ENCODE data around the gene PCLO.
A peak's percentile ranks its signal among the peaks of the same experiment; 100 is the strongest.
"Not testable (repeated sequence)": the region's sequence is repeated elsewhere in the genome, so short reads cannot be mapped to it uniquely, and the experiment has no call there.

Gene PCLO

DNA sequence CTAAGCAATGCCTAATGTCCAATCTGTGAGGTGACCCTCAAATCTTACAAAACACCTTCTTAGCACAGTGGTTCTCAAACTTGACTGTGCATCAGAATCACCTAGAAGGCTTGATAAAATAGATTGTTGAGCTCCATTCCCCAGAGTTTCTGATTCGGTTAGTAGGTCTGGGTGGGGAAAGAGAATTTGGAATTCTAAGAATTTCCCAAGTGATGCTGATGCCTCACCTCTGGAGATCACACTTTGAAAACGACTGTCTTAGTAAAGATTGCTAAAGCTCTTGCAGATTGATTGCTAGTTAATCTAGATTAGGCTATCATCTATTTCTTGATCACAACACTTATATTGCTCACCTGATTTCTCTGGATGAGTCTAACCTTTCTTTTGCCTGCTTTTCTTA is 126.6 kb downstream of the PCLO start:
- no peak for DNase-seq

DNA sequence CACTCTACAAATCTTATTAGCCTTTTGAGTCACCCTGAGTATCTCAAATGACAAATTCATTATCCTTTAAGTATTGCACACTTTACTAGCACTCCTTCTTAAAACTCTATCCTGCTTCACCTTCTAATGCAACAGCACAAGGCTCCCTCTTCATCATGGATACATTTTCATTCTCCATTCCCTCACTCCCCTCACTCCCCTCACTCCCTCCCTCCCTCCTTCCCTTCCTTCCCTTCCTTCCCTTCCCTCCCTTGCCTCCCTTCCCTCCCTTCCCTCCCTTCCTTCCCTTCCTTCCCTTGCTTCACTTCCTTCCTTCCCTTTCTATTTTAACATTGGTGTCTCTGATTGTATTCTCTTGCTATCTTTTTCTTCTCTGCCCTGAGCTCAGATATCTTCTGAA is 130.5 kb downstream of the PCLO start:
- DNase-seq, result no peak

DNA sequence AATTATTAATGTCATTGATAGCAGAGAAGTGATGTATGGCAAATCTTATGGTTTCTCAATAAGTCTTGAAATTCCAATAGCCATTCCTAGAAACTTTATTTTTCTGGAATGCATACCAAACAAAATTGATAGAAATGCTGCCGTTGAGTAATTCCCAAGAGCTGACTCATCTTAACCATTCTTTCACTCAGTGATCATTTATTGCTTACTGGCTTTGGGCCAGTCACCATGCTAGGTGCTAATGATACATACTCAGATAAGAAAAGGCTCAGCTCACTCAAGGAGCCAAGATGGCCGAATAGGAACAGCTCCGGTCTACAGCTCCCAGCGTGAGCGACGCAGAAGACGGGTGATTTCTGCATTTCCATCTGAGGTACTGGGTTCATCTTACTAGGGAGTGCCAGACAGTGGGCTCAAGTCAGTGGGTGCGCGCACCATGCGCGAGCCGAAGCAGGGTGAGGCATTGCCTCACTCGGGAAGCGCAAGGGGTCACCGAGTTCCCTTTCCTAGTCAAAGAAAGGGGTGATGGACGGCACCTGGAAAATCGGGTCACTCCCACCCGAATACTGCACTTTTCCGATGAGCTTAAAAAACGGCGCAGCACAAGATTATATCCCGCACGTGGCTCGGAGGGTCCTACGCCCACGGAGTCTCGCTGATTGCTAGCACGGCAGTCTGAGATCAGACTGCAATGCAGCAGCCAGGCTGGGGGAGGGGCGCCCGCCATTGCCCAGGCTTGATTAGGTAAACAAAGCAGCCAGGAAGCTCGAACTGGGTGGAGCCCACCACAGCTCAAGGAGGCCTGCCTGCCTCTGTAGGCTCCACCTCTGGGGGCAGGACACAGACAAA is 138.6 kb downstream of the PCLO start:
- not testable (repeated sequence) for DNase-seq

DNA sequence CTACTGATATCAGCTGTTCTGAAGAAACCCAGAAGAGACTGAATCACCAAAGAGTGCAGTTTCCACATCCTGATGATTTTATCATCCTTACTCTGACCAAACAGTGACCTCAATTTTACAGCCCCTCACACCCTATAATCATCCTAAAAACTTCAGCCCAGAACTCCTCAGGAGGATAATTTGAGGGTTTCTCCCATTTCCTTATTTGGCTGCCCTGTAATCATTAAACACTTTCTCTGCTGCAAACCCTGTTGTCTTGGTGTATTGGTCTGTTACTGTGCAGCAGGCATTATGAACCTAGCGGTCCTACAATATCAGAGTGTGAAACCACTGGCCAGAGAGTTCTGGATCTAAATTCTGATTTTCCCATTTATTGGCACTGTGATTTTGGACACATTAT is 141.7 kb downstream of the PCLO start:
- no peak for DNase-seq

DNA sequence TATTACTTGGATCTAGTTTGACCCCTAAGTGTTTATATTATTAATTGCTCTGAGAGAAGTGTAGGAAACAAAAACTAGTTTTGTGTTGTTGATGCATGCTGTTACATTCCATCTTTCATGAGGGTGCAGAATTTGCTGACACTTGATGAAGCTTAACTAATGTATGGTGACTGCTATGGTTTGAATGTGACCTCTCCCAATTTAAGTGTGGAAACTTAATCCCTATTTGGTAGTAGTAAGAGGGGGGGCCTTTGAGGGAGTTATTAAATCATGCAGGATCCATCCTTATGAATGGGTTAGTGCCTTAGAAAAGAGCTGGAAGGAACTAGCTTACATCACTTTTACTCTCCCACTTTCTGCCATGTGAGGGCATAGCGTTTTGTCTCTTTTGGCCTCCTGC is 142.5 kb downstream of the PCLO start:
- DNase-seq, result no peak

DNA sequence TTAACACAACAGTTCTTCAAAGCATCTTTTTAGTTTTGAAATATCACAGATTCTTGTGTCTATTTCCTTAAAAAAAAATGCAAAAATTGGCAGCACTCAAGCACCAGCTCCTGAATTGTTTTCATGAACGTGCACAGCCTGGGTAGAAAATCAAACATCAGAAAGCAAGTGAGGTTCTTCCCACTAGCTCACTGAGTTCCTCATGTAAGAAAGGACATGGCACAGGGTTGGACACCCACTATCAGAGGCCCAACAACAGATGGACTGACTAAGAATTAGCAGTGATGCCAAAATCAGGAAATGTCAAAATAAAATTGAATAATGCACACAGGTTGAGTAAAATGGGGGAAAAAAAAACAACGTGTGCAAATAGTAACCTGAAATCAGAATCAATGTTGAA is 146.8 kb downstream of the PCLO start:
- DNase-seq, result no peak

DNA sequence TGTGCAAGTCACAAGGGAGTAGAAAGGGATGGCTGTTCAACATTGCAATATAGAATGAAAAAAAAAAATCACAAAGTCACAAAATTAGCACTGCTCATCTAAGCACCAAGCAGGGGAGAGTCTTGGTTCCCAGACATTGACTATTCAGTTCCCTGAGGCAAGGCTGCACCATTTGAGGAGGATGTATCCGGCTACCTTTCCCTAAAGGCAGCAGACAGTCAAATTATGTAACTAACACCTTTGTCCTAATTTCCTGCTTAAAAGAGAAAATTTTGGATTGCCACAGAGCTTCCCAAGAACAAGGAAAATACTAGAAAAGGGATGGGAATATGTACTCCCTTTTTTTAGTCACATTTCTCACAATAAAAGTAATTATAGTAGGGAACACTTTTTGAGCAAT is 148.1 kb downstream of the PCLO start:
- no peak for DNase-seq

DNA sequence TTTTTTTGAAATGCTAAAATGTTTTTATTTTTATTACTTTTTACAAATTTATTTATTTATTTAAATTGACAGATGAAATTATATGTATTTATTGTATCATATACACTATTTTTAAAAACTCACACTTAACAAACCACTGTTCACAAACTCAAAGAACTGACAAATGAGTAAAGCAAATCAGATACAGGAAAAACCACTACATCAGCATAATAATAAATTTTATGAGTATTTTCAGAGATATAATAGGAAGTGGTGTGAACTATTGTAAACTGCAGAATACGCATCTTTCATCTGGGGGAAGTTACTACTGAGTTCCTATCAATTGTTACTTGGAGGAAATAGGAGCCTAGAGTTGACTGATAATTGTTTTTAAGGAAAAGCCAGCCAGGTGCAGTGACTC is 150.7 kb downstream of the PCLO start:
- no peak for DNase-seq

DNA sequence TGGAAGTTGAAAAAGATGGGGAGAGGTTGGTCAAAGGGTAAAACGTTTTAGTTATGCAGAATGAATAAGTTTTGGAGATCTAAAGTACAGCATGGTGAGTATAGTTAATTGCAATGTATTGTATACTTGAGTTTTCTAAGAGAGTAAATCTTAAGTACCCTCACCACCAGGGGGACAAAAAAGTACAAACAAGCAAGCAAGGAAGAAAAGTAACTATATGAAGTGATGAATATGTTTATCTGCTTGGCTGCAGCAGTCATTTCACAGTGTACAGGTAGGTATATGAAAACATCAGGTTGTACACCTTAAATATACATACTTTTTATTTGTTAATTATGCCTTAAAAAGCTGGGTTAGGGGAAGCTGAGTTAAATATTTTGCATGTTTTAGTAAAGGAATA is 157.3 kb downstream of the PCLO start:
- DNase-seq, result no peak

DNA sequence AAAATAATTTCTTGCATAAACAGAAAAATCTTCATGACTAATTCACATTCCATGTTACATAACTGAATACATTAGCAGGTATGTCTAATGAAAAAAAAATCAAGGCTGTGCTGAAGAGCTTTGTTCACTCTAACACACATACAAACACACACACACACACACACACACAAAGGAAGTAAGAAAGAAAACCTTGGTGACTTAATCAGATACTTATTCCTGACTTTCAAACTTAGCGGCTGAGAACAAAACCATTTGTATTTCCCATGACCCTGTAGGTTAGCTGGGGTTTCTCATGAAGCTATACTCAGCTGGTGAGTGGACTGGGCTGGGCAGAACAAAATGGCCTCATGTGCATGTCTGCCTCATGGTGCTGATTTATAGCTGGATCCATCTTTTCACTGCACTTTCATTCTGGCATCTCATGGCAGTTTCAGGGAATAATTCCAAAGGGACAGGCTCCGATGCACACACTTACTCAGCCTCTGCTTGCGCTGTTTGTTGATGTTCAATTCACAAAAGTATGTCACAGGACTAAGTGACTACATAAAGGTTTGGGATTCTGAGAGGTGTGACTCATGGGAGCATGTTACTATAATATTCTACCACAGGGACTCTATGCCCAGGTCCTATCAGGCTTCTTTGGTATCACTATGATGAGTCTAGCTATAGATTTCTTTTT is 161.2 kb downstream of the PCLO start:
- DNase-seq, result no peak

DNA sequence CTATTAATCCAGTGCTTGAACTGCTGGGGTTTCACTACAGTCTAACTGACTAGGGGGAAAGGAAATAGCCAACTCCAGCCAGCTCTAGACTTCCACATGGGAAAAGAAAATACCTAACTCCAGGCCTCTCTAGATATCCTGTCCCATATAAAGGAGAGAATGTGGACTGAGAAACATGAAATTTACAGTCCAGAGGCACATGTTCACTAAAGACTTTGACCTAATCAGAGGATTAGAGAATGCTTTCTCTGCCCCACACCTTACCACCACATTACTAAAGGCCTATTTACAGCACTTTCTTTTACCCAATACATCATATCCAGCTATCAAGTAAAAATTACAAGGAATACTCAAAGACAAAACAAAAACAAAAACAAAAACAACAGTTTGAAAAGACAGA is 164.2 kb downstream of the PCLO start:
- no peak for DNase-seq

DNA sequence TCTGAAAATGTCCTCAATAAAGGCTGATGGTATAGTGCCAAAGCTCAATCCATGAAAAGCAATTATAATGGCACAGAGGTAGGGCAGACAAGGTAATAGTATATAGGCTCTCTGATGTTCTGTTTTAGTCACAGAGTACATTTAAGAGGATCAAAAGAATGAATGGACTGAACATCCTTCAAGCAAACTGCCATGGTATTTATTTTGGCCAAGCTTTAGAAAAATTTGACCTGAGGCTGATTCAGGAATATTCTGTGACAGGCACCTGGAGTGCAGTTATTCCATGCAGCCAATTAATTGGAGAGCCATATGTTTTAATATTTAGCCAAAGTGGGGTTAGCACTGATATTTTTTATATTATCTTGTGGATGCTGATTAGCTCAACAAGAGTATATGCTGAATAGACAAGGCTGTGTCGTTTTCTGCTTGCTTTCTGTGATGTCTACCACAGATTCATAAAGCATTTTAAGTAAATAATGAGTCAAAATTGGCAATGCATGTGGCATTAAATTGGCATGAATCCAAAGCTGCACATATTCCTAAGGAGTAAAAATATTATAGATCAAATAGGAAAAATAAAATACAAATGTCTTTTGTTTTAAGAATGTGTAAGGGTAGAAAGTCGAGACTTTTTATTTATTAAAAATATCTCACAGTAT is 177.4 kb downstream of the PCLO start:
- peak; percentile 3 for DNase-seq

DNA sequence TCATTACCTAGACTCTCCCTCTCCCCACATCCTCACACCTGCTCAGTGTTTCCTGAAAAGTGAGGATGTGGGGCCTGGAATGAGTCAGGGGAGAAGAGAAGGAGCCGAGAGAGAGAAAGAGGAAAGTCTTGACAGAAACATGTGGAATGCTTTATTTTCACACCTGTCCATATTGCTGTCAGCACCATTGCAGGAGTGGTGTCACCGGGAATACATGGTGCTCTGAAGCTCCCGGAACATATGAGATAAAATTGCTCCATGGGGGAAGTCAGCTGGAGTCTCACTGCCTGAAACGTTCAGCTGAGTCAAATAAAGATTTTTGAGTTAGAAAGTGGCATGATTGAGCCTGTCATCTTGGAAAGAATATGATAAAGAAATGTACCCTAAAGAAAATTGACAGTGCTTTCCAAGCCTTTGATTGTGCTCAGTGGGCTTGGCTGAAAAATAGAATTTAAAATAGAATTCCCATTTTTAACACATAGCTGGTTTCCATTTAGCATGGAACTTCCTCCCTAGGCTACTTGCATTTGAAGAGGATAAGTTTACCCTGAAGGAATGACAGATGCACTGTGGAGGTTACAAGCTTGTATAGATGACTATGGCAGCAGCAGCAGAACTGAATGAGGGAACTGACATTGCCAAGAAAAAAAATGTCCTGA is 182.4 kb downstream of the PCLO start:
- no peak for DNase-seq

DNA sequence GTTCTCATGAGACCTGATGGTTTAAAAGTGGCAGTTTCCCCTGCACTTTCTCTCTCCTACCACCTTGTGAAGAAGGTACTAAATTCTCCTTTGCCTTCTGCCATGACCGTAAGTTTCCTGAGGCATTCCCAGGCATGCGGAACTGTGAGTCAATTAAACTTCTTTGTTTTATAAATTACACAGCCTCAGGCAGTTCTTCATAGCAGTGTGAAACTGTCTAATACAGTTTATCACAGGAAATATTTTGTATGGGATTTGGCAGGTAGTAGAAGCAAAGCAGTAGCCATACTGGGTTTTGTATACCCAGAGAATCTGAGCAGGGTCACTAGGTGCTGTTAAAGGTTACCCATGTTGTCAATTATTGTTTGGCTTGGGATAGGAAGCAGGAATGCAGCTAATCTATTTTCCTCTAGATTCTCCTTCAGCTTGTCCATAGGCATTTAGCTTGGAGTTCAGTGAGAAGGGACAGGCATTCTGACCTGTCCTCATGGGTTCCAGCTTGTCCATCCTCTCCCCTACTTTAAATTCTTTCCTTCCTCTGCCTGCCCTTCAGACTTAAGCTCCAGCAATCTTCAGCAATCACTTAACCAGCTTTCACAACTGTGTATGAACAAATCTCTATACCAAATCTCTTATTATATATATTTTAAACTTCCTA is 186.7 kb downstream of the PCLO start:
- DNase-seq, result no peak

DNA sequence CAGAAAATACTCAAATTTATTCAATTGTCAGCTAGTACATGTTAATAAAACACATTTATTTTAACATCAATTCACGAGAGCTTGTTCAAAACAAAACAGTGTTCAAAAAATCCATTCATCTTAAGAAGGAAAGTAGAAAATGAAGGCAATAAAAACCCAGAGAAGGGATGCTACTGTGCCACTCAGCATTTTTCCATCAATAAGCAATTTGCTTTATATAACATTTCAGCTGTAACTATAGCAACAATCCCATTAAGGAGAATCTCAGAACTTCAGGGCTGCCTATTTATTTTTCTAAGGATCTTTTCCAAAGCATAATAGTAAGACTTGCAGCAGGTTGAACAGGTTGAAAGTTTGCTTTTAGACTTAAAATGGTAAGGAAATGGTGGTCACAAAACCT is 190.5 kb downstream of the PCLO start:
- no peak for DNase-seq

DNA sequence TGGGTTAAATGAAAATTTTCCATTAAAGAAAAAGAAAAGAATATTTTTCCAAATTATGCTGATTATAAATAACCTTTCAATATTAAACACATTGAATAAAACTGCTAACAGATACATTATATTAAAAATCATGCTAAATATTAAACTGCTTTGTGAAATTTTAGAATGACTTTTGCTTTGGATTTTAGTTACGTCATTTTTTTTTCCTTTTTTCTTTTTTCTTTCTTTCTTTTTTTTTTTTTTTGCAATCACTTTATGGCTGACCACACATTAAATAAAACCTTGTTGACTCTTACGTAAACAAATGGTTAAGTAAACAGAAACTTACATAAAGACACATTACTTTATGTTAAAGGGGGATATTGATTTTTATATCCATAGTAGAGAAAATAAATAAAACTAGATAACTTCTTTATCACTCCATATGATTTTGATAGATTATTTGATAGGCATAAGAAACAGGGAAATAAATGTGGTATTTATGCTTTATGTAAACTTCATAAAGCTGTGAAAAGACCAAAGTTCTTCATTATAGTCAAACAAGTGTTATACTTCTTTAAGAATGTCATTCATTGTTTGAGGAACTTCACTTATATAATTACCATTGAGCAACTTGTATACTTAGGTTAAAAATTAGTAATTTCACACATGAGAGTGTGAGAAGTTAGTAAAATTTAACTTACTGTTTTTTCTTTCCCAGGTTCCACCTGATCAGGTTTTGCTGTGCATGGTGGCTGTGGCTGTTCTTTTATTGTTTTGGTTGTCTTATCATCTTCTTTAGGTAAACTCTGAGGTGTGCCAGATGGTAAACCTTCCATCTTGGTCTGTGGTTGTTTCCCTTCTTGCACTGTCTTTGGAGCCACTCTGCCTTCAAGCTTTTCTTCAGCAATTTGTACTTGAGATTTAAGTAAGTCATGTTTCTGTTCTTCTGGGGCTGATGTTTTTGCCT is 197.3 kb downstream of the PCLO start:
- no peak for DNase-seq

DNA sequence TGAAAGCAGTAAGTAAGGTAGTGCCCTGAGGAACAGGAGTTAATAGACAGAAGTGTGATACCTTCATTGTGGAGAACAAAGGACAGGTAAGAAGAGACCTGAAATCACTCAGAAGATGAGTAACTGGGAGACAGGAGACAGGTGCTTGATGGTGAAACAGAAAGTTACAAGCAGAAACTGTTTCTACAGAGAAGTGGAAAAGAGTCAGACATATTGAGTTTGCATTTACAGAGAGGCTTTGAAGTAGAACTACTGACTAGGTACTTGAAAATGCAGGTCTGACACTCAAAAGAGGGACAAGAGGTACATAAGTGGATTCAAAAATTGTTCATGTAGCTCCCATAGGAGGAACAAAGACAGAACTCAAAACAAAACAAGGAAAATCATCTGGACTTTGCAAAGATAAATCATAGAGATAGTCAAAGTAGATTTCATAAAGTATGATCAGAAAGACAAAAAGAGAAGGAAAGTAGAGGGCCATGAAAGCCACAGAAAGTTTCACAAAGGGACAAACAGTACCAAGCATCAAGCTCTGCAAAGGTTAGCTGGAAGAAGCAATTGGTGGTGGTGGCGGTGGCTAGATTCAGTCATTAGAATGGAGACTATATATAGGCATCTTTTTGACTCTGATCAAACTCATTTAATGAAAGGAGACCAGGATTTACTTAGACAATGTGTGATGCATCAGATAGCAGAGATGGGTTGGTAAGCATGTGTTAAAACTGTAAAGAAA is 198.4 kb downstream of the PCLO start:
- DNase-seq, result peak; percentile 31

DNA sequence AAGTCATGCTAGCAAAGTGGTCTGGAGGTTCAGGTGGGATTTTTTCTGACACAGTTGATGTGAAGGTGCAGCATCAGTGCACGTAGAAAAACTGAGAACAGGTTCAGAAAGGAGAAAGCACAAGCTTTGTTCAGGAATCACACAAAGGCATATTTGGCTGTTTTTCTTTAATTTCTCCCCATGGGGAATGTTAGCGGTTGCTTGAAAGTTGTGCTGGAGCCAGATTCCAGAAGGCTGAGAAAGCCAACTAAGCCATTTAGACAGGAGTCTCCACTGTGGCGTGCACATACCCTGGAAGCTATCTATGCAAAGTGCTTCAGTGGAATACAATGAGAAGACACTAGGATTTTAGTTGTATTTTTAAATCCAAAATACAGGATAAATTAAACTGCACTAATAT is 201.4 kb downstream of the PCLO start:
- no peak for DNase-seq

DNA sequence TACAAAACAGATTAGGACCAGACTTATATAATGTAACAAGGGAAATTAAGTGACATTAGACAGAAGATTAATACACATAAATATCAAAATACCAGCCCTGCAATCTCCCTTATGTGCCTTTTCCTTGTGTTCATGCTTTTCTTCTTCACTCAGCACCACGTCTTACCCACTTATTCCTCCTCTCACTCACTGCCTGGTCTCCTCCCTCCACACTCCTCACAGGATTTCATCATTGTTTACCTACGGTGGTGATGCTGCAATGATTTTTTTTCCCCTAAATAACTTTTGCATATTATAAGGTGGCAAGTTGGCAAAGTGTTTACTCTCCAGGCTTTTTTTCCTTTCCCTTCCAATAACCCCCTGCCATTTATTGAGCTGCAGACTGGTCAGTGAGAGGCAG is 203.2 kb downstream of the PCLO start:
- no peak for DNase-seq

DNA sequence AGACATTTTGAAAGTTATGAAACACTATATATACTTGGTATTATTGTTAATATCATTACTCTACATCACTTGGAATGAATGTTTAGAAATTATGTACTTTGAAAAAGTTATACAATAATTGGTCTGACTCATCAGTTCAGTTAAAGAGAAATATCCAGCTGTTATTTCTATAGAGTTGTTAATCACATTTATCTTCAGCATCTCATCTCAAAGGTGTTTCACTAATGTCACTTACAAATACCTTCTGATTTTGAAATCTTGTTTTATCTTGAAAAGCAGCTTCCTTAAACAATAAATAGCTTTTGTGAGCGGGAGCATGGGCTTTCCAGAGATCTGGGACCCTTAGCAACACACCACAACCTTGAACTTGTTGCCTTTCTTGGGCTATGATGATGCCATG is 205.2 kb downstream of the PCLO start:
- no peak for DNase-seq

Measured in NCI-H345 (cell line).